A549 (cell line): ENCODE measurements around the gene PKM. TPM values are rescaled to one million over a fixed set of nuclear protein-coding genes. Genes with fewer than 3 reads are reported as not detected.

ENCODE experiments used
- ATOH8 ChIP-seq: fragments of 250-450 bp; sonication (Bioruptor Pico); IDR thresholded peaks from 2 replicates; pipeline ENCODE4 v1.5.0; 2020; ENCODE audit warnings: low read depth, mild to moderate bottlenecking, moderate library complexity
- BCL3 ChIP-seq: fragments of >200 bp; sonication (Bioruptor Twin); formaldehyde crosslinking; IDR thresholded peaks from 3 replicates; pipeline ENCODE4 v1.6.1; 2016
- BHLHE40 ChIP-seq: IDR thresholded peaks from 2 replicates; pipeline ENCODE4 v1.6.1; 2012; ENCODE audit warnings: low read depth, low read length, inconsistent platforms
- CBX2 ChIP-seq: fragments of 200-600 bp; sonication (generic); IDR thresholded peaks from 2 replicates; pipeline ENCODE4 v1.6.1; 2016; ENCODE audit warnings: low read depth, mild to moderate bottlenecking, borderline replicate concordance
- CTCF ChIP-seq: fragments of >200 bp; sonication (Bioruptor Twin); formaldehyde crosslinking; IDR thresholded peaks from 3 replicates; pipeline ENCODE4 v1.5.1; 2016
- EHF ChIP-seq: fragments of 250-450 bp; sonication (Bioruptor Pico); IDR thresholded peaks from 2 replicates; pipeline ENCODE4 v1.5.0; 2020; ENCODE audit warnings: mild to moderate bottlenecking
- ELK1 ChIP-seq: fragments of 150-350 bp; IDR thresholded peaks from 2 replicates; pipeline ENCODE4 v1.6.1; 2014; ENCODE audit warnings: low read depth, mild to moderate bottlenecking, low read length
- ESRRA ChIP-seq: fragments of 150-350 bp; IDR thresholded peaks from 2 replicates; pipeline ENCODE4 v1.6.1; 2014; ENCODE audit warnings: mild to moderate bottlenecking, low read length, borderline replicate concordance
- FOSB ChIP-seq: fragments of 250-450 bp; sonication (Bioruptor Pico); IDR thresholded peaks from 2 replicates; pipeline ENCODE4 v1.5.0; 2020; ENCODE audit warnings: mild to moderate bottlenecking, moderate library complexity
- FOSL2 ChIP-seq, 2 experiments: fragments of 450-650 bp in 1 of 2; fragments of >200 bp in 1 of 2; sonication (Bioruptor Twin) in 1 of 2; formaldehyde crosslinking; IDR thresholded peaks; 2 replicates each; pipeline versions ENCODE4 v1.5.0 to v1.6.1; 2016 to 2020; ENCODE audit warnings: mild to moderate bottlenecking in 1 of 2, moderate library complexity in 1 of 2
- FOXS1 ChIP-seq: fragments of 250-450 bp; sonication (Bioruptor Pico); IDR thresholded peaks from 2 replicates; pipeline ENCODE4 v1.5.0; 2020; ENCODE audit warnings: mild to moderate bottlenecking, moderate library complexity
- GATA3 ChIP-seq: IDR thresholded peaks from 2 replicates; pipeline ENCODE4 v1.6.1; 2012; ENCODE audit warnings: borderline replicate concordance
- HOXA7 ChIP-seq: fragments of 250-450 bp; sonication (Bioruptor Pico); IDR thresholded peaks from 2 replicates; pipeline ENCODE4 v1.5.0; 2020; ENCODE audit warnings: mild to moderate bottlenecking, moderate library complexity
- HOXB5 ChIP-seq: fragments of 250-450 bp; sonication (Bioruptor Pico); IDR thresholded peaks from 2 replicates; pipeline ENCODE4 v1.5.0; 2020; ENCODE audit warnings: mild to moderate bottlenecking, moderate library complexity
- KDM1A ChIP-seq: fragments of 200-600 bp; sonication (generic); IDR thresholded peaks from 2 replicates; pipeline ENCODE4 v1.6.1; 2016; ENCODE audit warnings: low read depth, mild to moderate bottlenecking
- MYC ChIP-seq: IDR thresholded peaks from 2 replicates; pipeline ENCODE4 v1.6.1; 2012; ENCODE audit warnings: mild to moderate bottlenecking, inconsistent platforms, low read length, improper control_type of control experiment, borderline replicate concordance
- NFE2L2 ChIP-seq: fragments of 150-350 bp; conservative IDR thresholded peaks from 2 replicates; pipeline ENCODE4 v1.6.1; 2014; ENCODE audit warnings: low read length
- NR3C1 ChIP-seq: fragments of >200 bp; sonication (Bioruptor Twin); formaldehyde crosslinking; IDR thresholded peaks from 3 replicates; pipeline ENCODE4 v1.6.1; 2017
- PBX3 ChIP-seq: IDR thresholded peaks from 2 replicates; pipeline ENCODE4 v1.6.1; 2012
- PHF8 ChIP-seq: fragments of 200-600 bp; sonication (generic); IDR thresholded peaks from 2 replicates; pipeline ENCODE4 v1.6.1; 2016; ENCODE audit warnings: low read depth, mild to moderate bottlenecking, antibody characterized with exemption, moderate library complexity, borderline replicate concordance
- RFX5 ChIP-seq: fragments of 450-650 bp; IDR thresholded peaks from 2 replicates; pipeline ENCODE4 v1.7.1; 2014; ENCODE audit warnings: antibody characterized with exemption, mild to moderate bottlenecking, moderate library complexity
- TFCP2L1 ChIP-seq: fragments of 250-450 bp; sonication (Bioruptor Pico); IDR thresholded peaks from 2 replicates; pipeline ENCODE4 v1.5.0; 2021; ENCODE audit warnings: mild to moderate bottlenecking
- TP53 ChIP-seq: fragments of 250-450 bp; sonication (Bioruptor Pico); IDR thresholded peaks from 2 replicates; pipeline ENCODE4 v1.5.0; 2021; ENCODE audit warnings: mild to moderate bottlenecking, moderate library complexity
- ZC3H11A ChIP-seq: fragments of 450-650 bp; IDR thresholded peaks from 2 replicates; pipeline ENCODE4 v1.6.1; 2014; ENCODE audit warnings: antibody characterized with exemption, mild to moderate bottlenecking
- polyA plus RNA-seq, 4 experiments: library from polyadenylated mRNA; depleted of rRNA in 3 of 4; stranded (reverse); fragments of >200 nt; fragmentation: RNase III in 1 of 4; extraction: RNeasy Plus Mini Kit Qiagen cat#74134 plus additional on column Dnase treatment in 1 of 4; gene quantifications; 2 replicates in 3 of 4; 3 replicates in 1 of 4; pipeline ENCODE4 v1.2.3, GENCODE V29; 2011 to 2017
- TF ChIP-seq, protein P1 (sequence below): fragments of 200-600 bp; sonication (generic); IDR thresholded peaks from 2 replicates; pipeline ENCODE4 v1.6.1; 2016; ENCODE audit warnings: antibody characterized with exemption, mild to moderate bottlenecking, moderate library complexity
- TF ChIP-seq, protein P2 (sequence below): fragments of 450-650 bp; IDR thresholded peaks from 2 replicates; pipeline ENCODE4 v1.6.1; 2014; ENCODE audit warnings: antibody characterized with exemption
- TF ChIP-seq, protein P3 (sequence below): fragments of 250-450 bp; sonication (Bioruptor Pico); IDR thresholded peaks from 2 replicates; pipeline ENCODE4 v1.5.0; 2021; ENCODE audit warnings: mild to moderate bottlenecking, moderate library complexity, borderline replicate concordance

Gene PKM
- polyA plus RNA-seq, 2 of the 4 experiments (the other 2 are of a cell fraction) = 3,443 to 3,848 TPM

GRCh38 chr15:72237029-72237852 is 6.3 kb upstream of the PKM start (continued):
- peak; percentile 94; the same call in 2 of the 3 replicates for TF ChIP-seq BCL3
- TF ChIP-seq, protein P1, sequence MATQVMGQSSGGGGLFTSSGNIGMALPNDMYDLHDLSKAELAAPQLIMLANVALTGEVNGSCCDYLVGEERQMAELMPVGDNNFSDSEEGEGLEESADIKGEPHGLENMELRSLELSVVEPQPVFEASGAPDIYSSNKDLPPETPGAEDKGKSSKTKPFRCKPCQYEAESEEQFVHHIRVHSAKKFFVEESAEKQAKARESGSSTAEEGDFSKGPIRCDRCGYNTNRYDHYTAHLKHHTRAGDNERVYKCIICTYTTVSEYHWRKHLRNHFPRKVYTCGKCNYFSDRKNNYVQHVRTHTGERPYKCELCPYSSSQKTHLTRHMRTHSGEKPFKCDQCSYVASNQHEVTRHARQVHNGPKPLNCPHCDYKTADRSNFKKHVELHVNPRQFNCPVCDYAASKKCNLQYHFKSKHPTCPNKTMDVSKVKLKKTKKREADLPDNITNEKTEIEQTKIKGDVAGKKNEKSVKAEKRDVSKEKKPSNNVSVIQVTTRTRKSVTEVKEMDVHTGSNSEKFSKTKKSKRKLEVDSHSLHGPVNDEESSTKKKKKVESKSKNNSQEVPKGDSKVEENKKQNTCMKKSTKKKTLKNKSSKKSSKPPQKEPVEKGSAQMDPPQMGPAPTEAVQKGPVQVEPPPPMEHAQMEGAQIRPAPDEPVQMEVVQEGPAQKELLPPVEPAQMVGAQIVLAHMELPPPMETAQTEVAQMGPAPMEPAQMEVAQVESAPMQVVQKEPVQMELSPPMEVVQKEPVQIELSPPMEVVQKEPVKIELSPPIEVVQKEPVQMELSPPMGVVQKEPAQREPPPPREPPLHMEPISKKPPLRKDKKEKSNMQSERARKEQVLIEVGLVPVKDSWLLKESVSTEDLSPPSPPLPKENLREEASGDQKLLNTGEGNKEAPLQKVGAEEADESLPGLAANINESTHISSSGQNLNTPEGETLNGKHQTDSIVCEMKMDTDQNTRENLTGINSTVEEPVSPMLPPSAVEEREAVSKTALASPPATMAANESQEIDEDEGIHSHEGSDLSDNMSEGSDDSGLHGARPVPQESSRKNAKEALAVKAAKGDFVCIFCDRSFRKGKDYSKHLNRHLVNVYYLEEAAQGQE = no peak
- TF ChIP-seq CTCF = no peak
- no peak; the same call in 1 of the 2 replicates for TF ChIP-seq FOSB
- no peak; the same call in 1 of the 2 replicates for TF ChIP-seq TP53 (CRISPR knock-in tag)
- no peak; the same call in 1 of the 2 replicates for TF ChIP-seq RFX5
- no peak for TF ChIP-seq PHF8
- TF ChIP-seq ESRRA = no peak
- TF ChIP-seq, protein P2, sequence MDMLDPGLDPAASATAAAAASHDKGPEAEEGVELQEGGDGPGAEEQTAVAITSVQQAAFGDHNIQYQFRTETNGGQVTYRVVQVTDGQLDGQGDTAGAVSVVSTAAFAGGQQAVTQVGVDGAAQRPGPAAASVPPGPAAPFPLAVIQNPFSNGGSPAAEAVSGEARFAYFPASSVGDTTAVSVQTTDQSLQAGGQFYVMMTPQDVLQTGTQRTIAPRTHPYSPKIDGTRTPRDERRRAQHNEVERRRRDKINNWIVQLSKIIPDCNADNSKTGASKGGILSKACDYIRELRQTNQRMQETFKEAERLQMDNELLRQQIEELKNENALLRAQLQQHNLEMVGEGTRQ = peak; percentile 21; the same call in 1 of the 2 replicates
- TF ChIP-seq FOXS1 = no peak
- TF ChIP-seq, protein P3, sequence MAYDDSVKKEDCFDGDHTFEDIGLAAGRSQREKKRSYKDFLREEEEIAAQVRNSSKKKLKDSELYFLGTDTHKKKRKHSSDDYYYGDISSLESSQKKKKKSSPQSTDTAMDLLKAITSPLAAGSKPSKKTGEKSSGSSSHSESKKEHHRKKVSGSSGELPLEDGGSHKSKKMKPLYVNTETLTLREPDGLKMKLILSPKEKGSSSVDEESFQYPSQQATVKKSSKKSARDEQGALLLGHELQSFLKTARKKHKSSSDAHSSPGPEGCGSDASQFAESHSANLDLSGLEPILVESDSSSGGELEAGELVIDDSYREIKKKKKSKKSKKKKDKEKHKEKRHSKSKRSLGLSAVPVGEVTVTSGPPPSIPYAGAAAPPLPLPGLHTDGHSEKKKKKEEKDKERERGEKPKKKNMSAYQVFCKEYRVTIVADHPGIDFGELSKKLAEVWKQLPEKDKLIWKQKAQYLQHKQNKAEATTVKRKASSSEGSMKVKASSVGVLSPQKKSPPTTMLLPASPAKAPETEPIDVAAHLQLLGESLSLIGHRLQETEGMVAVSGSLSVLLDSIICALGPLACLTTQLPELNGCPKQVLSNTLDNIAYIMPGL = no peak
- peak; percentile 60; the same call in 1 of the 2 replicates for TF ChIP-seq GATA3
- TF ChIP-seq KDM1A = no peak
- TF ChIP-seq EHF (CRISPR knock-in tag) = peak; percentile 43; the same call in 1 of the 2 replicates
- TF ChIP-seq HOXA7 (CRISPR knock-in tag) = 0 out of 2 replicates have a peak, but pooled peaks have one; percentile 9
- peak; percentile 96 for TF ChIP-seq NFE2L2
- TF ChIP-seq PBX3 = no peak
- peak; percentile 66 for TF ChIP-seq HOXB5 (CRISPR knock-in tag)
- TF ChIP-seq MYC = no peak
- TF ChIP-seq CBX2 = no peak
- TF ChIP-seq ATOH8 (CRISPR knock-in tag) = no peak; the same call in 1 of the 2 replicates
- TF ChIP-seq FOSL2 (IDR thresholded peaks at IDR 0.05) = peak; percentile 87
- TF ChIP-seq FOSL2 (CRISPR knock-in tag; IDR thresholded peaks at IDR 0.05) = peak; percentile 96
- no peak for TF ChIP-seq NR3C1
- TF ChIP-seq ELK1 = no peak
- peak; percentile 91 for TF ChIP-seq TFCP2L1 (CRISPR knock-in tag)
- no peak for TF ChIP-seq ZC3H11A
- no peak for TF ChIP-seq BHLHE40
